ENCODE measurements around the gene MAD1L1. TPM values are rescaled to one million over a fixed set of nuclear protein-coding genes. Genes with fewer than 3 reads are reported as not detected.

The MAD1L1 gene
- total RNA-seq, 1 donor from 2014 or later = 32.3 TPM

- H3K4me2 ChIP-seq (ENCODE audit: low read length) = no peak overlapping the region
- Mint-ChIP-seq H3K4me1 (ENCODE audit: low read depth, unreplicated experiment) (no peaks in the 10 kb centered on the region), H3K9me3 (ENCODE audit: unreplicated experiment) (no peaks in the 10 kb centered on the region), H3K4me3 (ENCODE audit: unreplicated experiment) (no peak overlapping the region), H3K27ac (ENCODE audit: unreplicated experiment) (no peak overlapping the region), H3K27me3 (ENCODE audit: low read depth, unreplicated experiment) (peaks cover 3% of the 10 kb centered on the region), H3K36me3 (ENCODE audit: low read depth, unreplicated experiment) (peaks cover 6% of the 10 kb centered on the region)
- H2AFZ ChIP-seq (ENCODE audit: low read depth, low read length) = no peak overlapping the region
- H3K27ac ChIP-seq (ENCODE audit: low read depth, low read length) = no peak overlapping the region
- peaks cover 5% of the 10 kb centered on the region for H4K20me1 ChIP-seq (ENCODE audit: insufficient read depth, low read length)
- no peaks in the 10 kb centered on the region for H3K9me3 ChIP-seq (ENCODE audit: insufficient read depth, low read depth, low read length)
- H3K4me3 ChIP-seq (ENCODE audit: insufficient read depth, low read depth, low read length) = no peak overlapping the region
- H3K9ac ChIP-seq (ENCODE audit: low read length) = no peak overlapping the region
- no peaks in the 10 kb centered on the region for H3K4me1 ChIP-seq (ENCODE audit: insufficient read depth, low read length)
- no peak for TF ChIP-seq EZH2 (IDR thresholded peaks at IDR 0.05; ENCODE audit: insufficient read depth, low read length)
- TF ChIP-seq, protein P1, sequence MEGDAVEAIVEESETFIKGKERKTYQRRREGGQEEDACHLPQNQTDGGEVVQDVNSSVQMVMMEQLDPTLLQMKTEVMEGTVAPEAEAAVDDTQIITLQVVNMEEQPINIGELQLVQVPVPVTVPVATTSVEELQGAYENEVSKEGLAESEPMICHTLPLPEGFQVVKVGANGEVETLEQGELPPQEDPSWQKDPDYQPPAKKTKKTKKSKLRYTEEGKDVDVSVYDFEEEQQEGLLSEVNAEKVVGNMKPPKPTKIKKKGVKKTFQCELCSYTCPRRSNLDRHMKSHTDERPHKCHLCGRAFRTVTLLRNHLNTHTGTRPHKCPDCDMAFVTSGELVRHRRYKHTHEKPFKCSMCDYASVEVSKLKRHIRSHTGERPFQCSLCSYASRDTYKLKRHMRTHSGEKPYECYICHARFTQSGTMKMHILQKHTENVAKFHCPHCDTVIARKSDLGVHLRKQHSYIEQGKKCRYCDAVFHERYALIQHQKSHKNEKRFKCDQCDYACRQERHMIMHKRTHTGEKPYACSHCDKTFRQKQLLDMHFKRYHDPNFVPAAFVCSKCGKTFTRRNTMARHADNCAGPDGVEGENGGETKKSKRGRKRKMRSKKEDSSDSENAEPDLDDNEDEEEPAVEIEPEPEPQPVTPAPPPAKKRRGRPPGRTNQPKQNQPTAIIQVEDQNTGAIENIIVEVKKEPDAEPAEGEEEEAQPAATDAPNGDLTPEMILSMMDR (IDR thresholded peaks at IDR 0.05; ENCODE audit: insufficient read depth, low read depth, low read length) = no peak
- no peaks in the 10 kb centered on the region for H3K79me2 ChIP-seq (ENCODE audit: insufficient read depth, low read length)
- DNase-seq (ENCODE audit: low read depth) (no peak), FAIRE-seq (no peak)
- H3K36me3 ChIP-seq (ENCODE audit: insufficient read depth, low read length) = no peaks in the 10 kb centered on the region
- no peaks in the 10 kb centered on the region for H3K27me3 ChIP-seq (ENCODE audit: insufficient read depth, low read length)
These were observed 377.6 kb downstream of the MAD1L1 start for GRCh38 chr7:1854866-1855724.

DNA sequence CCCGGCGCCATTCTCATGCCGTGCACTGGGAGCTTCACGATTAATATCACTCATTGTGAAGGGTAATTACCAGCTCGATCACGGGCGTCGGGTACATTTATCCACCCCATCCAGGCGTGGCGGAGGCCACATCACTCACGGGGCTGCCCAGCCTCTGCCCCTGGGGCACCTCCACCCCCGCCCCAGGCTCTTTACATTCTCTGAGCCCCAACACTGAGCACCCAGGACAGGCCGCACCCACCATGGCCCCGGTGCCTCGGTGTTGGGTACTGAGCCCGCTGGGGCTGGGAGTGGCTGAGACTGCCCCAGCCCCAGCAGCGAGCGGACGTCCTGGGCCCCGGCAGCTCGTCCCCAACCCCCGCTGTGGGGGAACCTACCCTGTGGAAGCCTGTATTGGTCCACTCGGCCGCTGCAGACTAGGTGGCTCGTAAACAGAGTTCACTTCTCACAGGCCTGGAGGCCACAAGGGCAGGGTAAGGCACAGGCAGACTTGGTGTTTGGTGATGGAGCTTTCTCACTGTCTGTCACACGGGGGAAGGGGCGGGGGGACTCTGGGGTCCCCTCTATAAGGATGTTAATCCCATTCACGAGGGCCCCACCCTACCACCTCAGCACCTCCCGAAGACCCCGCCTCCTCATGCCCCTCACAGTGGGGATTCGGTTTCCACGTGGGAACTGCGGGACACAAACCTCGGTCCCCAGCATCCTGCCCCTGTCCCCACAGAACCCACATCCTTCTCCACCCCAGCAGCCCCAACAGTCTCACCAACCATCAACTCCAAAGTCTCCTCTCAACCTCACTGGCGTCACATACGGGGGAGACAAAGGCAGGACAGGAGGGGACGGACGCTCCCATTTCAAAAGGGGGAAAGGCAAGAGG, 378.5 kb downstream of the MAD1L1 start:
- FAIRE-seq (no peak), DNase-seq (ENCODE audit: low read depth) (no peak)
- Histone ChIP-seq H3K4me2 (ENCODE audit: low read length) (no peak overlapping the region), H3K36me3 (ENCODE audit: insufficient read depth, low read length) (no peaks in the 10 kb centered on the region), H3K79me2 (ENCODE audit: insufficient read depth, low read length) (no peaks in the 10 kb centered on the region), H3K4me3 (ENCODE audit: insufficient read depth, low read depth, low read length) (no peak overlapping the region), H3K27ac (ENCODE audit: low read depth, low read length) (no peak overlapping the region), H3K27me3 (ENCODE audit: insufficient read depth, low read length) (no peaks in the 10 kb centered on the region), H2AFZ (ENCODE audit: low read depth, low read length) (no peak overlapping the region), H4K20me1 (ENCODE audit: insufficient read depth, low read length) (peaks cover 5% of the 10 kb centered on the region), H3K4me1 (ENCODE audit: insufficient read depth, low read length) (no peaks in the 10 kb centered on the region), H3K9me3 (ENCODE audit: insufficient read depth, low read depth, low read length) (no peaks in the 10 kb centered on the region), H3K9ac (ENCODE audit: low read length) (no peak overlapping the region)
- H3K4me1 Mint-ChIP-seq (ENCODE audit: low read depth, unreplicated experiment) = no peaks in the 10 kb centered on the region
- peaks cover 3% of the 10 kb centered on the region for H3K27me3 Mint-ChIP-seq (ENCODE audit: low read depth, unreplicated experiment)
- peaks cover 6% of the 10 kb centered on the region for H3K36me3 Mint-ChIP-seq (ENCODE audit: low read depth, unreplicated experiment)
- no peak overlapping the region for H3K27ac Mint-ChIP-seq (ENCODE audit: unreplicated experiment)
- TF ChIP-seq, protein P1 (IDR thresholded peaks at IDR 0.05; ENCODE audit: insufficient read depth, low read depth, low read length) = no peak
- no peak for TF ChIP-seq EZH2 (IDR thresholded peaks at IDR 0.05; ENCODE audit: insufficient read depth, low read length)
- H3K9me3 Mint-ChIP-seq (ENCODE audit: unreplicated experiment) = no peaks in the 10 kb centered on the region
- no peak overlapping the region for H3K4me3 Mint-ChIP-seq (ENCODE audit: unreplicated experiment)
